ENCODE data around the gene MYLK3.

Gene MYLK3

GRCh38 chr16:46757339-46758050, 9.4 kb upstream of the MYLK3 start:
- no peak for ATAC-seq

GRCh38 chr16:46756772-46757171, 8.6 kb upstream of the MYLK3 start:
- ATAC-seq = no peak

- no peak for ATAC-seq
Observed at GRCh38 chr16:46753015-46753414, 4.9 kb upstream of the MYLK3 start.

- ATAC-seq = no peak
Observed at GRCh38 chr16:46751381-46751780, 3.2 kb upstream of the MYLK3 start.

- no peak for ATAC-seq
Observed at GRCh38 chr16:46748775-46749705, 896 bp upstream of the MYLK3 start.

GRCh38 chr16:46746821-46747776, 1.0 kb downstream of the MYLK3 start:
- ATAC-seq = no peak

- ATAC-seq = no peak
Observed at GRCh38 chr16:46745617-46746016, 2.5 kb downstream of the MYLK3 start.

- no peak for ATAC-seq
Observed at GRCh38 chr16:46743232-46743719, 4.9 kb downstream of the MYLK3 start.

GRCh38 chr16:46739934-46740333, 8.2 kb downstream of the MYLK3 start:
- no peak for ATAC-seq

- ATAC-seq = no peak
Observed at GRCh38 chr16:46737621-46738214, 10.4 kb downstream of the MYLK3 start.

GRCh38 chr16:46736695-46737094, 11.4 kb downstream of the MYLK3 start:
- no peak for ATAC-seq

GRCh38 chr16:46733319-46733830, 14.8 kb downstream of the MYLK3 start:
- ATAC-seq = no peak

- no peak for ATAC-seq
Observed at GRCh38 chr16:46732561-46732960, 15.6 kb downstream of the MYLK3 start.

GRCh38 chr16:46731691-46732555, 16.2 kb downstream of the MYLK3 start:
- no peak for ATAC-seq

GRCh38 chr16:46730801-46731690, 17.1 kb downstream of the MYLK3 start:
- ATAC-seq = no peak

- no peak for ATAC-seq
Observed at GRCh38 chr16:46730126-46730525, 18.0 kb downstream of the MYLK3 start.

- ATAC-seq = no peak
Observed at GRCh38 chr16:46729326-46729995, 18.7 kb downstream of the MYLK3 start.

- ATAC-seq = no peak
Observed at GRCh38 chr16:46728806-46729205, 19.3 kb downstream of the MYLK3 start.

GRCh38 chr16:46727630-46728029, 20.5 kb downstream of the MYLK3 start:
- ATAC-seq = no peak

Measured in activated CD4-positive, CD25-positive, alpha-beta regulatory T cell treated with anti-CD3 and anti-CD28 coated beads, Interleukin-2, amount 50 U/mL, for 24 hours (primary cell).